Upper lobe of left lung (tissue), 4 donors: ENCODE measurements around the gene RERE.

ENCODE experiments used
- CTCF ChIP-seq, 6 experiments: fragments of 450-650 bp in 4 of 6; fragments of 200-600 bp in 2 of 6; sonication (generic) in 2 of 6; IDR thresholded peaks; one replicate each; pipeline ENCODE4 v1.5.1; 2016 to 2019; ENCODE audit warnings: antibody characterized with exemption in 6 of 6
- EP300 ChIP-seq, 4 donors: sonication (generic); formaldehyde crosslinking; IDR thresholded peaks; one replicate each; pipeline ENCODE4 v1.5.1; 2017; ENCODE audit warnings: antibody characterized with exemption in 4 of 4, control low read depth in 2 of 4

- TF ChIP-seq CTCF (IDR thresholded peaks at IDR 0.05) (no peak), EP300 (IDR thresholded peaks at IDR 0.05) (no peak)
These were observed 70.9 kb downstream of the RERE start for GRCh38 chr1:8746554-8746953.
